HG03025 (cell line): ENCODE measurements around the gene CLDN9.
A peak's percentile ranks its signal among the peaks of the same experiment; 100 is the strongest.
"Not testable (repeated sequence)": the region's sequence is repeated elsewhere in the genome, so short reads cannot be mapped to it uniquely, and the experiment has no call there.

Source experiments
- ATAC-seq: cut with Tn5 transposase; IDR thresholded peaks from one replicate; pipeline ENCODE4 v1.9.1; 2021; ENCODE audit warnings: mild to moderate bottlenecking, moderate library complexity; ENCODE audit not compliant: unreplicated experiment, low FRiP score

The CLDN9 gene

GRCh38 chr16:3051494-3051893, 38.8 kb downstream of the CLDN9 start:
- no peak for ATAC-seq

GRCh38 chr16:3052571-3053329, 40.0 kb downstream of the CLDN9 start:
- not testable (repeated sequence) for ATAC-seq

- ATAC-seq = not testable (repeated sequence)
Measured at GRCh38 chr16:3053330-3053710, 40.6 kb downstream of the CLDN9 start.

- ATAC-seq = no peak
Measured at GRCh38 chr16:3054965-3055733, 42.4 kb downstream of the CLDN9 start.

- ATAC-seq = not testable (repeated sequence)
Measured at GRCh38 chr16:3055734-3056115, 43.0 kb downstream of the CLDN9 start.

- no peak for ATAC-seq
Measured at GRCh38 chr16:3056336-3057180, 43.8 kb downstream of the CLDN9 start.

- ATAC-seq = no peak
Measured at GRCh38 chr16:3057181-3058138, 44.7 kb downstream of the CLDN9 start.

GRCh38 chr16:3058139-3059030, 45.7 kb downstream of the CLDN9 start:
- ATAC-seq = no peak

- ATAC-seq = peak; percentile 59
Measured at GRCh38 chr16:3059041-3059722, 46.5 kb downstream of the CLDN9 start.

- peak; percentile 28 for ATAC-seq
Measured at GRCh38 chr16:3059723-3060242, 47.1 kb downstream of the CLDN9 start.

GRCh38 chr16:3060339-3061127, 47.8 kb downstream of the CLDN9 start:
- ATAC-seq = no peak

GRCh38 chr16:3062553-3062952, 49.8 kb downstream of the CLDN9 start:
- ATAC-seq = no peak

- no peak for ATAC-seq
Measured at GRCh38 chr16:3063625-3064386, 51.1 kb downstream of the CLDN9 start.
